ENCODE results near the gene COPB1.

GRCh38 chr11:14480716-14481115, 18.9 kb downstream of the COPB1 start:
- TF ChIP-seq CTCF (IDR thresholded peaks at IDR 0.05) (no peak), POLR2A (IDR thresholded peaks at IDR 0.05) (no peak)
